GM12874 (cell line): ENCODE data around the gene CNNM1.

ENCODE experiments used
- TF ChIP-seq, protein P1 (sequence below): IDR thresholded peaks from 2 replicates; pipeline ENCODE4 v1.5.1; 2011; ENCODE audit warnings: low read depth, mild to moderate bottlenecking, control low read depth, low read length, moderate library complexity; ENCODE audit not compliant: insufficient read depth

CNNM1 gene

GRCh38 chr10:99339077-99339476 is 9.9 kb downstream of the CNNM1 start:
- TF ChIP-seq, protein P1, sequence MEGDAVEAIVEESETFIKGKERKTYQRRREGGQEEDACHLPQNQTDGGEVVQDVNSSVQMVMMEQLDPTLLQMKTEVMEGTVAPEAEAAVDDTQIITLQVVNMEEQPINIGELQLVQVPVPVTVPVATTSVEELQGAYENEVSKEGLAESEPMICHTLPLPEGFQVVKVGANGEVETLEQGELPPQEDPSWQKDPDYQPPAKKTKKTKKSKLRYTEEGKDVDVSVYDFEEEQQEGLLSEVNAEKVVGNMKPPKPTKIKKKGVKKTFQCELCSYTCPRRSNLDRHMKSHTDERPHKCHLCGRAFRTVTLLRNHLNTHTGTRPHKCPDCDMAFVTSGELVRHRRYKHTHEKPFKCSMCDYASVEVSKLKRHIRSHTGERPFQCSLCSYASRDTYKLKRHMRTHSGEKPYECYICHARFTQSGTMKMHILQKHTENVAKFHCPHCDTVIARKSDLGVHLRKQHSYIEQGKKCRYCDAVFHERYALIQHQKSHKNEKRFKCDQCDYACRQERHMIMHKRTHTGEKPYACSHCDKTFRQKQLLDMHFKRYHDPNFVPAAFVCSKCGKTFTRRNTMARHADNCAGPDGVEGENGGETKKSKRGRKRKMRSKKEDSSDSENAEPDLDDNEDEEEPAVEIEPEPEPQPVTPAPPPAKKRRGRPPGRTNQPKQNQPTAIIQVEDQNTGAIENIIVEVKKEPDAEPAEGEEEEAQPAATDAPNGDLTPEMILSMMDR = no peak

DNA sequence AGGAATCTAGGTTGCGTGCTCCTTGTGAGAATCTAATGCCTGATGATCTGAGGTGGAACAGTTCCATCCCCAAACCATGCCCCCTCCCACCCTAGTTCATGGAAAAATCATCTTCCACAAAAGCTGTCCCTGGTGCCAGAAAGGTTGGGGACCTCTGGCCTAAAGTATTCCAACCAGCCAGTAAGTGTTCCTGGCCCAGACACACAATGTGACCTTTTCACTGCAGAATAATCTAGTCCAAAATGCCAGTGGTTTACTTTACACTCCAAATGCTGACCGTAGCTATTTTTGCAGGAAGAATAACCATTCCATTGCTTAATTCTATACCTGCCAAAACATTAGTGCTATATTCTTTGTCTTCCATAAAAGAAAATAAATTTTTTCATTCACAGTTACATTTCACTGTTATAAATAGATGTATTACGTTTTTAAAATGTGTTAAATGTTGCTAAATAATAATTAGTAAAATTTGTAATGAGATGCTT is 10.4 kb downstream of the CNNM1 start:
- TF ChIP-seq, protein P1 = no peak

GRCh38 chr10:99340650-99341049 is 11.5 kb downstream of the CNNM1 start:
- TF ChIP-seq, protein P1 = no peak

- TF ChIP-seq, protein P1 = no peak
Observed at GRCh38 chr10:99341248-99341647, 12.1 kb downstream of the CNNM1 start.

DNA sequence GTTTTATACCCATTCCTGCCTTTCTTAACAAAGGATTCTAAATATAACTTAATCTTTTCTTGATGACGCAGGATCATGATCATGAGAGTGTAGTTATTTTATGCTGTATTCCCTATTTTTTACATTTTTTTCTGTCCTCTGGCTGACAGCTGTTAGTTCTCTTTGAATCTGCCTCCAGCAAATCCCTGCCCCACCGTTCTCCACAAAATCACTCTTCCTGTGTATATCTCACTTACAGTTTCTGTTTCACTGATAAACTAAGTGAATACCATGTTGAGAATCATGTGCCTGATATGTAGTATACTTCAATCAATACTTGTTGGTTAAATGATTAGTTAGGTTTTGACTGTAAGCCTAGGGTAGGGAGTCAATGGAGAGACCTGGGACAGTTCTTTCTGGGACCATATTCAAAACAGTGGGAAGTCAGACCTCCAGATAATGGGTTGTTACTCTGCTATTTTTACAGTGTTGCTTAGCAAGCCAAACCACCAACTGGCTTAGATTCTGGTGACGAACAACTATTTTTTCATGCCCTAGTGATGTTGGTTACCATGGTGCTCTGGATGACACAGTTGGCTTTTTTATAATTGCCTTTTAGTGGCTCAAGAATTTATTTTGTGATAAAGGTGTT is 12.8 kb downstream of the CNNM1 start:
- TF ChIP-seq, protein P1 = no peak

DNA sequence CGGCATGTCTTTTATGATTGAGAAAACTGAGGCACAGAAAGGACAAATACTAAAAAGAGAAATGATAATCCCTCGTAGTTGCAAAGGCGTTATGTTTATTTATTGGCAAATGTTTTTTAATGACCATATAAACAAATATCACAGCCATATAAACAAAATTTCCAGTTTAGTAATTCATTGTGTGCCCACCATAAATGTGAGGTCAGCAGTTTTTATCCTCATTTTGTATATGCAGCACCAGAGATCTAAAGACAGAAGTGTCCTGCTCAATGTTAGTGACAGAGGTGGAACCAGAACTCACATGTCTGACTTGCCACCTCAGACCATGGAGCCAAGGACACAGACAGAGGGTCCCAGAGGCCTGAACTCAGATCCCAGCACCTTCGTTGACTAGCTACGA is 14.1 kb downstream of the CNNM1 start:
- TF ChIP-seq, protein P1 = no peak

- TF ChIP-seq, protein P1 = no peak
Observed at GRCh38 chr10:99344715-99345114, 15.6 kb downstream of the CNNM1 start.

- TF ChIP-seq, protein P1 = no peak
Observed at GRCh38 chr10:99345350-99345749, 16.2 kb downstream of the CNNM1 start.
